Small intestine (tissue), 7 donors: ENCODE measurements around the gene RIOX2. TPM values are rescaled to one million over a fixed set of nuclear protein-coding genes. Genes with fewer than 3 reads are reported as not detected.
A peak's percentile ranks its signal among the peaks of the same experiment; 100 is the strongest.
"Not testable (repeated sequence)": the region's sequence is repeated elsewhere in the genome, so short reads cannot be mapped to it uniquely, and the experiment has no call there.

Experiments used
- DNase-seq, 2 donors: peaks; one replicate each; pipeline versions ENCODE4 v3.0.0 to v3.0.0-alpha.2; 2013
- FAIRE-seq: peaks from 2 replicates; lab custom pipeline; 2012; peaks lifted over from hg19 to GRCh38; lab: Jason Lieb, UNC
- H3K27ac ChIP-seq, 3 donors: one replicate each; pipeline ENCODE4 v1.5.1; 2013; ENCODE audit warnings: low read length in 2 of 3, mild to moderate bottlenecking in 2 of 3, control low read depth in 1 of 3, inconsistent platforms in 1 of 3, low read depth in 1 of 3, moderate library complexity in 1 of 3
- H3K27me3 ChIP-seq, 3 donors: one replicate each; pipeline ENCODE4 v1.6.1; 2013; ENCODE audit warnings: low read length in 3 of 3, inconsistent platforms in 1 of 3; ENCODE audit not compliant: control insufficient read depth in 3 of 3, insufficient read depth in 3 of 3
- H3K36me3 ChIP-seq, 3 donors: one replicate each; pipeline ENCODE4 v1.6.1; 2013; ENCODE audit warnings: low read length in 3 of 3, inconsistent platforms in 1 of 3, low read depth in 1 of 3, mild to moderate bottlenecking in 1 of 3, moderate library complexity in 1 of 3; ENCODE audit not compliant: control insufficient read depth in 3 of 3, insufficient read depth in 2 of 3
- H3K4me1 ChIP-seq, 3 donors: one replicate each; pipeline ENCODE4 v1.6.1; 2013; ENCODE audit warnings: low read length in 2 of 3, inconsistent platforms in 1 of 3, low read depth in 1 of 3, mild to moderate bottlenecking in 1 of 3, moderate library complexity in 1 of 3; ENCODE audit not compliant: control insufficient read depth in 3 of 3, insufficient read depth in 2 of 3
- H3K4me3 ChIP-seq, 3 donors: one replicate each; pipeline ENCODE4 v1.5.1; 2013; ENCODE audit warnings: low read length in 3 of 3, control low read depth in 1 of 3, inconsistent platforms in 1 of 3, low read depth in 1 of 3, mild to moderate bottlenecking in 1 of 3, moderate library complexity in 1 of 3
- H3K9me3 ChIP-seq, 2 donors: one replicate each; pipeline ENCODE4 v1.6.1; 2013; ENCODE audit warnings: low read depth in 1 of 2, low read length in 1 of 2; ENCODE audit not compliant: control insufficient read depth in 2 of 2, insufficient read depth in 1 of 2
- WGBS, 3 donors: extraction: QIAGEN DNeasy Blood & Tissue Kit; methylation state at CpG; one replicate each; pipeline ENCODE4 v1.1.7; 2013; 5-methylcytosine and 5-hydroxymethylcytosine counted together
- polyA plus RNA-seq, 4 donors: library from polyadenylated mRNA; stranded (reverse) in 3 of 4; unstranded in 1 of 4; fragments of 200-250 nt in 3 of 4; fragments of 120-200 nt in 1 of 4; gene quantifications; one replicate each; pipeline versions ENCODE4 v1.2.1 to v1.2.3, GENCODE V29; 2013
- donor health status: healthy with polysubstance abuse.
- donor health status: control.
- donor health status: control.
- donor health status: Bipolar disorder and iron deficiency.
- donor health status: healthy.

Gene RIOX2
- polyA plus RNA-seq, 4 donors = 5.6 to 26.4 (median 10.6) TPM

DNA sequence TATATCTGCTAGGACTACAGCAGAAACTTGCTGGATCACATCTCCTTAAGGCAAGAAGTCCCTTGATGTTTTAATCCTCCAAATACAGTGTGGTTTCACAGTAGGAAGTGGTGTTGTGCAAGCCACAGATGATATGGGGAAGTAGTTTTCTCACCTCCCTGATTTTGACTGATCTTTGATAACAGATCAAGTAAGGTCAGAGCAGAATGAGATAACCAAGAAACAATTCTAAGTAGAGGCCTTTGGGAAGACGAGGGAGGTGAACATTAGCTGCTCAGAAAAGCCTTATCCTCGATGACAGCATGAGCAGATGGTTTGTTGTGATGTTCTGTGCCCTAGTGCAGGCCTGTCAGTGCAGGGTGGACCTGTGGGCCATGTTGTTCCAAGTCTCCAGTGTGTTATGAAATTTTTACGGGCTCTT, 61.3 kb downstream of the RIOX2 start:
- Histone ChIP-seq H3K4me1 (no peaks in the 10 kb centered on the region), H3K9me3 (no peaks in the 10 kb centered on the region), H3K4me3 (no peak overlapping the region), H3K27me3 (no peaks in the 10 kb centered on the region), H3K36me3 (peaks cover 0 to 2% (median 0%) of the 10 kb centered on the region in 3 donors), H3K27ac (no peak overlapping the region)
- no peak for DNase-seq
- WGBS, 3 donors = 58 to 65% (median 63%) methylated on average over 3 of the region's 3 CpGs
- FAIRE-seq = no peak

DNA sequence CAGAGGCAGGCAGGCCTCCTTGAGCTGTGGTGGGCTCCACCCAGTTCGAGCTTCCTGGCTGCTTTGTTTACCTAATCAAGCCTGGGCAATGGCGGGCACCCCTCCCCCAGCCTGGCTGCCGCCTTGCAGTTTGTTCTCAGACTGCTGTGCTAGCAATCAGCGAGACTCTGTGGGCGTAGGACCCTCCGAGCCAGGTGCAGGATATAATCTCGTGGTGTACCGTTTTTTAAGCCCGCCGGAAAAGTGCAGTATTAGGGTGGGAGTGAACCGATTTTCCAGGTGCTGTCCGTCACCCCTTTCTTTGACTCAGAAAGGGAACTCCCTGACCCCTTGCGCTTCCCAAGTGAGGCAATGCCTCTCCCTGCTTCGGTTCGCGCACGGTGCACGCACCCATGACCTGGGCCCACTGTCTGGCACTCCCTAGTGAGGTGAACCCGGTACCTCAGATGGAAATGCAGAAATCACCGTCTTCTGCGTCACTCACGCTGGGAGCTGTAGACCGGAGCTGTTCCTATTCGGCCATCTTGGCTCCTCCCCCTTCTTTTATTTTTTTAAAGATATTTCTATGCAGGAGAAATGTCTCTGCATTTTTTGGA, 61.9 kb downstream of the RIOX2 start:
- not testable (repeated sequence) for FAIRE-seq, H3K9me3 ChIP-seq, DNase-seq, H3K4me1 ChIP-seq, H3K27ac ChIP-seq, H3K4me3 ChIP-seq, H3K36me3 ChIP-seq, H3K27me3 ChIP-seq
- WGBS, 3 donors = 81 to 87% (median 83%) methylated on average over 21 to 24 of the region's 24 CpGs

DNA sequence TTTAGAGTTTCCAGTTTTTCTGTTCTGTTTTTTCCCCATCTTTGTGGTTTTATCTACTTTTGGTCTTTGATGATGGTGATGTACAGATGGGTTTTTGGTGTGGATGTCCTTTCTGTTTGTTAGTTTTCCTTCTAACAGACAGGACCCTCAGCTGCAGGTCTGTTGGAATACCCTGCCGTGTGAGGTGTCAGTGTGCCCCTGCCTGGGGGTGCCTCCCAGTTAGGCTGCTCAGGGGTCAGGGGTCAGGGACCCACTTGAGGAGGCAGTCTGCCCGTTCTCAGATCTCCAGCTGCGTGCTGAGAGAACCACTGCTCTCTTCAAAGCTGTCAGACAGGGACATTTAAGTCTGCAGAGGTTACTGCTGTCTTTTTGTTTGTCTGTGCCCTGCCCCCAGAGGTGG, 62.4 kb downstream of the RIOX2 start:
- not testable (repeated sequence) for FAIRE-seq
- WGBS, 3 donors = 40 to 83% (median 73%) methylated on average over 1 to 2 of the region's 3 CpGs

DNA sequence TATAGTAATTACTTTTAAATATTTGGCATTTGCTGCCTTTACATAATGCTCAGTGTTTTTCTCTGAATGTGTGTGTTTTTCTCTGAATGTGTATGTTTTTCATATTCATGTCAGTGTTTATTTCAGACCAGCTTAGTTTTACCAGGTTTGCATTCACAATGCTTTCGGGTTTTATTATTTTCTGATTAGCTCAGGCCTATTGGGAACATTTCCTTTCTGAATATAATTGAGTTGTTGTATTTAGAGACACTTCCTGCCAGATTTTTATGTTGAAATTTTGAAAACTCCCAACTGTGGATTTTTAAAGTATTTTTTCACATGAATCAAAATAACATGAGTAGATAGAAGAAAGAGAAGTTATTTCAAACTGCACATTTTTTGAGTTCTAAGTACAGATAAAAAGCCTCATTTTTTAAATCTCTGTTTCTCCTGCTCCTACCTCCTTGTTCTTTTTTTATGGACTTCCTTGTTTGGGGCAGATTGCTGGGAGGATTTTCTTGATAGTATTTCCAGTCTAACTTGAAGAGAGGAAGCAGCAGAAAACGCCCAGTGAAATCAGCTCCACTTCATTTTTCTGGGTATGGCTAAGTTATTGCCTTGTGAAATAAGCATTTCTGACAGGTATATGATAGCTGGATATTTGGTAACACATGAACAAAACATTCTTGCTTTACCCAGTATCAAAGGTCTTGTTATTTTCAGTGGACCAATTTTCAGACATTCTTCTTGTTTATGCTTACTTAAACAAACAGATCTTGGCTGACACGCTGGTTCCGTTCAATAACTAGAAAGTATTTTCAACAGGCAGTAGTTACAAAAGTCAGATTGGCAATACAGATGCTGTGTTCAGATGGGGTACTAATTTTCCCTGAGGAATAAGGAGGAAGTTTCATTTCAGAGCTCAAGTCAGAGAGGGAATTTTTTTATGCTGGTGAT, 70.7 kb downstream of the RIOX2 start:
- peak; percentile 3 to 25 for DNase-seq

More for the DNA sequence above, 62.4 kb downstream of the RIOX2 start:
- DNase-seq, H3K36me3 ChIP-seq, H3K4me3 ChIP-seq, H3K9me3 ChIP-seq, H3K27ac ChIP-seq, H3K4me1 ChIP-seq, H3K27me3 ChIP-seq: not testable (repeated sequence)

DNA sequence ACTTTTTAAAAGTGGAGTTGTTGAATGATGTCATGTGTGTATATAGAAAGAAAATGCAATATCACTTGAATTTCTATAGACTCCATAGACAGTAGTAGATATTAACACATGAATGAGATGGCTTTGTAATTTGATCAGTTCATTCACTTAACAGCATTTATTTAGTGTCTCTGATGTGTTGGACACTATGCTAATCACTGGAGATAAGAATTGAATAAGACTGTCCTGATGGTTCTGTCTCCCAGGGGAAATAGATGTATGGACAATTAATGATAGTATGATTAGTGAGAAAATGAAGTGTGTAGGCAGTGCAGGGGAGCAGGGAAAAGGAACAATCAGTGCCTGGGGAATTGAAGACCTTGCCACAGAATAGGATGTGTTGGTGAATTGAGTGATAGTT, 72.9 kb downstream of the RIOX2 start:
- H3K4me3 ChIP-seq = no peak overlapping the region
- FAIRE-seq = no peak
- no peaks in the 10 kb centered on the region for H3K4me1 ChIP-seq
- H3K9me3 ChIP-seq = no peaks in the 10 kb centered on the region
- H3K36me3 ChIP-seq = peaks cover 0 to 3% (median 0%) of the 10 kb centered on the region in 3 donors
- H3K27ac ChIP-seq = no peak overlapping the region
- DNase-seq = no peak
- H3K27me3 ChIP-seq = no peaks in the 10 kb centered on the region

More for the DNA sequence above, 70.7 kb downstream of the RIOX2 start:
- peak overlapping the region in 2 of 3 donors; percentile 30 to 44 for H3K27ac ChIP-seq
- no peaks in the 10 kb centered on the region for H3K4me1 ChIP-seq
- H3K36me3 ChIP-seq = peaks cover 0 to 3% (median 0%) of the 10 kb centered on the region in 3 donors
- no peak for FAIRE-seq
- H3K4me3 ChIP-seq = no peak overlapping the region
- no peaks in the 10 kb centered on the region for H3K9me3 ChIP-seq
- 33 to 56% (median 45%) methylated on average over 4 of the region's 4 CpGs for WGBS, 3 donors
- H3K27me3 ChIP-seq = no peaks in the 10 kb centered on the region

DNA sequence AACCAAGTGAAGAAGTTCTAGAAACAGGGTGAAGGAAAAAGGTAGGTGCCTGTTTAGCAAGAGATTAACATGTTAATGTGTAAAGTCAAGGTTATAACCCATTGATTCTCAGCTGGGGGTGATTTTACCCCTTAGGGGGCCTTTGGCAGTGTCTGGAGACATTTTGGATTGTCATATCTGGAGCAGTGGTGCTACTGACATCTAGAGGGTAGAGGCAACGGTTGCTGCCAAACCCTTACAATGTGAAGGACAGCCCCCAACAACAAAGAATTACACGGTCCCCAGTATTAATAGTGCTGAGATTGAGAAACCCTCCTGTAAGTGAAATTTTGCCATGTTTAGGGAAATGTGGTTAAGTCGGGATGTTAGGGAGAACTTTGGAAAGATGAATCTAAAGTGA, 75.7 kb downstream of the RIOX2 start:
- H3K4me3 ChIP-seq = no peak overlapping the region
- H3K4me1 ChIP-seq = no peaks in the 10 kb centered on the region
- DNase-seq (no peak), FAIRE-seq (no peak)
- 84 to 92% (median 86%) methylated on average over 3 of the region's 3 CpGs for WGBS, 3 donors
- no peak overlapping the region for H3K27ac ChIP-seq
- H3K36me3 ChIP-seq = peaks cover 0 to 3% (median 0%) of the 10 kb centered on the region in 3 donors
- no peaks in the 10 kb centered on the region for H3K27me3 ChIP-seq
- H3K9me3 ChIP-seq = no peaks in the 10 kb centered on the region

DNA sequence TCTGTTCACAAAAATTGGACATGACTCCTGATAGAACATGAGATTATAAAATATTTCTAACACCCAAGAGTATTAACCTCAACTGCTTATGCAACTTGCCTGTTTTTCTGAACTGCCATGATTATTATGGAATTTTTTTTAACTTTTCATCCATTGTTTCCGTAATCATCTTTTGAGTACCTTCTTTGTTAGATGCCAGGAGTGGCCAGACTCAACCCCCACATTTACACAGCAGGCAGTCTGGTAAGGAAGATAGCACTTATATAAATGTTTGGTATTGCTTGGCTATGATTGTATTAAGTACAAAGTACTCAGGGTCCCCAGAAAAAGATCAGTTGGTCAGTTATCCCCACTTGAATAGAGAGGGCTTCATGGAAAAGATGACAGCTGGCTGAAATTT, 76.1 kb downstream of the RIOX2 start:
- no peak for FAIRE-seq
- DNase-seq = no peak
- Histone ChIP-seq H3K4me1 (no peaks in the 10 kb centered on the region), H3K27me3 (no peaks in the 10 kb centered on the region), H3K27ac (no peak overlapping the region), H3K9me3 (no peaks in the 10 kb centered on the region), H3K36me3 (peaks cover 0 to 3% (median 0%) of the 10 kb centered on the region in 3 donors), H3K4me3 (no peak overlapping the region)
- 94 to 98% (median 98%) methylated on average over 1 of the region's 1 CpG for WGBS, 3 donors

DNA sequence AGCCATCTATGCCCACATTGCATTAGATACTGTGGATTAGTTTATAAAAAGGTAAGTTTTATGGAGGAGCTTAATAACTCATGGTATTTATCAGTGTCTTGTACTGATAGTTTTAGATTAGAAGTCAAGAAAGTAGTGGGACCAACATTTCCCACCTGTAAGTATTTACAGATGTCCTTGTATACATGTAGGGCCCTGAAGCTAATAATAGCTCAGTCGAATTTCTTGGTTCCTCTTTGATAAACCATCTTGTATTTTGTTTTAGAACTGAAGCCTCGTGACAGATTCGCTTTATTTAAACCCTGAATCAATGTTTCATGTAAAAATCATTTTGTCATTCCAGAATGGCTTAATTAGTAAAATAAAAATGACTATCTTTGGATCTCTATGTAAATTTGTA, 77.0 kb downstream of the RIOX2 start:
- Histone ChIP-seq H3K27me3 (no peaks in the 10 kb centered on the region), H3K36me3 (peaks cover 0 to 3% (median 0%) of the 10 kb centered on the region in 3 donors), H3K27ac (no peak overlapping the region), H3K4me1 (no peaks in the 10 kb centered on the region), H3K9me3 (no peaks in the 10 kb centered on the region), H3K4me3 (no peak overlapping the region)
- 77 to 90% (median 83%) methylated on average over 3 of the region's 3 CpGs for WGBS, 3 donors
- DNase-seq (no peak), FAIRE-seq (no peak)
